GM19025 (cell line): ENCODE results near the gene SERPINA6.
"Not testable (repeated sequence)": the region's sequence is repeated elsewhere in the genome, so short reads cannot be mapped to it uniquely, and the experiment has no call there.

Source experiments
- ATAC-seq: cut with Tn5 transposase; IDR thresholded peaks from one replicate; pipeline ENCODE4 v1.9.1; 2021; ENCODE audit warnings: mild to moderate bottlenecking, low read depth, moderate library complexity; ENCODE audit not compliant: unreplicated experiment

The SERPINA6 gene, protein sequence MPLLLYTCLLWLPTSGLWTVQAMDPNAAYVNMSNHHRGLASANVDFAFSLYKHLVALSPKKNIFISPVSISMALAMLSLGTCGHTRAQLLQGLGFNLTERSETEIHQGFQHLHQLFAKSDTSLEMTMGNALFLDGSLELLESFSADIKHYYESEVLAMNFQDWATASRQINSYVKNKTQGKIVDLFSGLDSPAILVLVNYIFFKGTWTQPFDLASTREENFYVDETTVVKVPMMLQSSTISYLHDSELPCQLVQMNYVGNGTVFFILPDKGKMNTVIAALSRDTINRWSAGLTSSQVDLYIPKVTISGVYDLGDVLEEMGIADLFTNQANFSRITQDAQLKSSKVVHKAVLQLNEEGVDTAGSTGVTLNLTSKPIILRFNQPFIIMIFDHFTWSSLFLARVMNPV

DNA sequence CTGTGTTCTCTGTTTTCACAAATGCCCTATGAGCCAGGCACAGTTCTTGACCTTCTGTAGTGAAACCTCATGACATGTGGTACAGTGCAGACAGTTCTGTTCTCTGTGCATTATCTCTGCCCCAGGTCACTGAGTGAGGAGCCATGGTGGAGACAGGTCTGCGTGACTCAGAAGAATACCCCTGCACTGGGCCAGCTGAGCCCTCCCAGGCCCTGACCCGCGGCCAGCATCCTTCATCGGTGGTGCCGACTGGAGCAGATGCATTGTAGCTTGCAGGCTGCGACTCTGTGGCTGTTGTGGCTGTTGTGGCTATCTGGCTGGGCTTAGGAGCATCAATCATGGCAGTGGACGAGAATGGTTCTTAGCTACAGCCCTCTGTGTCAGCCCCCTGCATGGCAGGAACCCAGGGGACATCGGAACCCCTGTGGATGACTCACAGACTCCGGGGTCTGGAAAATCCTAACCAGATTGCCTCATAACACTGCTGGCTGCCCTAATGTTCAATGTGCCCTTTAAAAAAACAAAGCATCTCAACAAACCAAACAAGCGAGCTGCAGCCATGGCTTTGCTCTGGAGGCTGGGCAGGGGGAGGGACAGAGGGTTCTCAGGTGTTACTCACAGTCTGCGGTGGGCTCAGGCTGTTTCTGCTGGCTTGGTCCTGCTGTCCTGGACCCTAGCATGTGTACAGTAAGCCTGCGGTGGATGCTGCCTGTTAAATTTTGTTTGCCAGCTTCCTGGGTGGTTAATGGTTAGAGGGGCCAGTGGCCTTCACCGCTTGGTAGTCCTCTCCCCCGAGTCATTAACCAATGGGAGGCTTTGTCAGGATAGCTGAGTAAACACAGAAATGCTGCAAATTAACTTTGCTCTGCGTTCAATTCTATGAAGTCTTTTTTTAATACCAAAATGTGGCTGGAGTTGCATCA, at the start of gene SERPINA6:
SERPINA6 (minus strand) TSS at position 689 of the 923 bp plus-strand sequence. CDS start 8,688 bp downstream, outside the sequence.
- ATAC-seq: no peak

DNA sequence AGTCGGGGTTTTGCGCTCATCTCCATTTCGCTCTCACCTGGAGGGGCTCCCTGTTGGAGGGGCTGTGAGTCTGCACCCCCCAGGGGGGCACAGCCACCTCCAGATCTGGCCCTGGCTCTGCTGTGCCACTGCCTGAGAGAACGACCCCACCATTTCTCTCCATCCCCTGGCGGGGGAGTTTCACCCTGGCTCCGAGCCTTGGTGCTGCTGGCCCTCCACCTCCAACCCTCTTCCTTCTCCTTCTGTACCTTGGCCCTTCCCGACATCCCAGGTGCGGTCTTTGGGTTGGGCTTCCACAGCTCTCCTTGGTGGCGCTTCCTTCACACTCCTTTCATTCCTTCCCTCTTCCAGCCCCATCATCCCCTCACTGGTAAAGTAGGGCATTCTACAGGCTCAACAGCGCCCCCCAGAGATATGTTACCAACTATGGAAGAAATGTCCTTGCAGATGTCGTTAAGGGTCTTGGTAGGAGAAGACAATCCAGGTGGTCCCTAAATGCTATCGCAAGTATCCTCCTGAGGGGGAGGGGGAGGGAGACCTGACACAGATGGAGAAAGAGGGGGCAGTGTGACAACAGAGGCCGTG, 49.0 kb upstream of the SERPINA6 start:
- ATAC-seq: no peak

DNA sequence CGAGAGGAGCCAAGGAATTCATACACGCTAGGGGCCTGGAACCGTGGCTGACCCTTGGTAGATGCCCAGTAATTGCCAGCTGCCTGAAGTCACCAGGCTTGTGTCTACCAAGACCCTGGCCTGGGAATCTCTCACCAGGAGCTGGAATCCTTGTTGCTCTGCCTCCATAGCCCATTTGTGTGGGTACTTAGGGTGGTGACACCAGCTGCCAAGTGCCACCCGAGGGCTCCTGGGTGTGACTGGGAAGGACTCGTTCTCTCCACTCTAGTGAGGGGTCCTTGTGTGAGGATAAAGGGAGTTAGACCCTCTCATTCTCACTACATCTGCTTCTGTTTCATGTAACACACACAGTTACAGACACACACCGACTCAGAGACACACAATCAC, 47.4 kb upstream of the SERPINA6 start:
- ATAC-seq: no peak

DNA sequence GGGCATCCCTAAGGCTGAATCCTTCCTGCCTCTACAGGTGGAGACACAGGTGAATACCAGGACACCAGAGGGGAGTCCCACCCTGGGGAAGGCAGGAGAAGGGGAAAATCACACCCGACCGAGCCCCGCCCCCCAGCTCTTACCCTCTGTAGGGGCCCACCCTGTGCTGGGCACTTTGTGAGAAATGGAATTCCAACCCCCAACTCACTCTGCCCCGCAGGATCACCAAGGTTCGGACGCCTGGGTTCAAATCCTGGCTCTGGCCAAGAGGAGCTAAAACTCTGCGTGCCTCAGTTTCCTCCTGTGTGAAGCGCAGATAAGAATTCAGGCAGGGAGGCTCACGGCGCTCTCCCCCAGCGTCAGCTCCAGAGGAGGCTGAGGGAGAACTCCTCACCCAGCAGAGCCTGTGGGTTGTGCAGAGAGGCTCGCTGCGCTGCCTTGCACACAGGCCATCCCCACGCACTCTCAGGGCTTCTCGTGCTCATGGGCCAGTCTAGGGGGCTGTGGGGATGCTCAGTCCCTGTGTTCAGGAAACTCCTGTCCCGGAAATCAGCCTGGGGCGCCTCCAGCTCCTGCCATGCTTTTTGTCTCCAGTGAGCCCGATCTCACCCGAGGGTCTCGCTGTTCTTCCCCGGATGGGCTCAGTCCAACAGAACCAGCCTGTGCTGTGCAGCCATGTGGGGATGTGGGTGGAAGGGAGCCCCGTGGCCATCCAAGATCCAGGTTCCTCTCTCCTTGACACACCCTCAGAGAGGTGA, 46.8 kb upstream of the SERPINA6 start:
- ATAC-seq: not testable (repeated sequence)

DNA sequence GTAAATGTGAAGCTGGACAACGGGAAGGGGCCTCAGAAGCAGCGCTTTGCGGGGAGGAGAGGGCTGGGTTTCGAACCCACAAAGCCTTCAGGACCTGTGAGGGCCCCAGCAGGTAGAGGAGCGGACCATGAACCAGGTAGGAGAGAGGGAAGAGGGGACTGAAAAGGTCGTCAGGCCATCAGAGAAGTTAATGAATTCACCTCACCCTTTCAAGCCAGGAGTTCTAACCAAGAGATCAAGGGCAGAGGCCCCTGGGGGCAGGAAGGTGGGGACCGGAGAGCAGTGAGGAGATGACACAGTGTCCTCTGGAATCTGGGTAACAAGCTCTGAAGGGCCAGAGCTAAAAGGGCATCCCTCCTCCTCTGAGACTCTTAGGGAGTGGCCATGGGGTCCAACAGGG, 45.8 kb upstream of the SERPINA6 start:
- no peak for ATAC-seq

DNA sequence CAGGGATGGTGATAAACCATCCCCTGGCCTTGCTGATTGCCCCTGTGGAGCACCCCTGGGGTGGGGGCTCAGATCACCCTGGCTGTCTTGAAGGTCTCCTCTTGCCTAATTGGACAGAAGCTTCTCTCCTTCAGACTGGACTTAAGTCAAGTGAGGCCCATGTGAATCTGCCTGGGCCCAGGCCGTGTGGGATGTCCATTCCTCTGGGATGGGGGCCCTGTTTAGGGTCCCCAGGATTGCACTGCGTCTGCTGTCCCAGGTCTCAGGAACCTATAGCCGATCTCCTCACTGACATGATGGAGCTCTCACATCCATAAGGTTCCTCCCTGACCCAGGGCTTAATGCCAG, 45.1 kb upstream of the SERPINA6 start:
- ATAC-seq: no peak

DNA sequence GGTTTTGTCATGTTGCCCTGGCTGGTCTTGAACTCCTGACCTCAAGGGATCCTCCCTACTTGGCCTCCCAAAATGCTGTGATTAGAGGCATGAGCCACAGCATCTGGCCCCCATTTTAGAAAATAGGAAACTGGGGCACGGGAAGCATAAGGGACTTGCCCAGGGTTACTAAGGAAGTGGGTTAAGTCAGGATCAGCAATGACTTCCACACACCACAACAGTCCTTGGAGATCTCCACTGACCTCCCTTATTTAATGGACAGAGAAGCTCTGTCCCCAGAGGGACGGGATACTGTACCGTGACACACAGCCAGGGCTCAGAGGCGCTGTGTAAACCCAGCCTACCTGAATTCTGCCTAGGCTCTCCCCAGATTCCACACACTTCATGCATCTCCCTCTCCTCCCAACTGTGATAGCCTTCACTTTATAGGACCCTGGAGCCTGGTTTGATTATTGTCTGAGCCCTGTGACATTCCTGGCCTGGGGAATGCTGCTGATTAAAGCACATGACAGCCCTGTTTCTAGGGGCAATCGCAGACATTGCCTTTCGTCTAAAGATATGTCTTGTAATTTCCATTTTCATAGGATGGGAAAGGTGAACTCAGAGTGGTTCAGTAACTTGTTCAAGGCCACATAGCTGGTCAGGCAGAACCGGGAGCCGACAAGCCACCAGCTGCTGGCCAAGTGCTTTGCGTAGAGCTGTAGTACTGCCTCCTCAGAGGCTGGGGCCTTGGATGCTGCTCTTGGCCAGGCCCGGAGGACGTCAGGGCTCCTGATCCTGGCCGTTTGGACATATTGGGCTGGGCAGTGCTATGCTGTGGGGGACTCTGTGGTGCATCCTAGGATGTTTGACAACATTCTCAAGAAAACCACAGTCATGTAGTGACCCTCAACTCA, 44.5 kb upstream of the SERPINA6 start:
- no peak for ATAC-seq

DNA sequence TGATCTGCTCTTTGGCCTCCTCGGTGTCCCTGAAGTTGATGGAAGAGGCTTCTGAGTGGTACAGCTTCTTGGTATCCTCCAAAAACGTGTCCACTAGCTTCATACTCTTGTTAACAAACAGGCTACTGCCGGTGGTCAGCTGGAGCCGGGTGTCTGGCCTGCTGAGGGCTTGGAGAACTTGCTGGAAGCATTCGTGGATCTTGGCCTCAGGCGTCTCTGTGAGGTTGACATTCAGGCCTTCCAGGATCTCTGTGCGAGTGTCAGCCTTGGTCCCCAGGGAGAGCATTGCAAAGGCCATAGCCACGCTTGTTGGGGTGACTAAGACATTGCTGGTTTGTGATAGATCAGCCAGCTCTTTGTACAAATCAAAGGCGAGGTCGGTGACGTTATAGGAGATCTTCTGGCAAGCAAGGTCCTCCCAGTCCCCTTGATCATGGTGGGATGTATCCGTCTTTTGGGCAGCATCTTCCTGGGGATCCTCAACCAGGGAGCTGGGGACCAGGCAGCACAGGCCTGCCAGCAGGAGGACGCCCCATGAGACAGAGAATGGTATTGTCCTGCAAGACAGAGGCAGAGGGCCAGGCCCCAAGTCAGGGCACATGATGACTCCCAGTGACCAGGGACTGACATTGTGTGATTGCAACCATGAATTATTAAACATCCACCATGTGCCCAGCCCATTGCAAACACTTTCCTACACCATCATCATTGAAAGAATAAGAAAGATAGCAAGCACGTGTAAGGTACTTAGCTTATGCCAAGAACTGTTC, 43.2 kb upstream of the SERPINA6 start, which contains the start of gene SERPINA2:
SERPINA2 (minus strand) TSS at position 553 of the 770 bp plus-strand sequence.
- no peak for ATAC-seq

DNA sequence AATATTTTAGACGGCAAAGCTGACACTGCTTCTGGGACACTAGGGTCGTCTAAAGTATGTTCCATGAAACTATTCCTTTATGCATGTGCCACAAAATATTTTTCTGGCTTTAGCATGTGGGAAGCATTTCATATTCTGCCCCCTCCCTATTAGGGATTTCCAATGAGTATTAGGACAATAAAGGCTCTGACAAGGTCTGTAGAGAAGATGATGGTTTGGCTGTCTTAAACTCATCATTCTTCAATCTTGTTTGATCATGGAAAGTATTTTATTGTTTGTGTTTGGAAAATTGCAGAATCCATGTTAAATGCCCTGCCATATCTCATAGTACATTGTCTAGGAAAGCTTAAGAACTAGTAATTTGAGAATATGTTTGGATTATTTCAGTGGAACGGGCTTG, 42.5 kb upstream of the SERPINA6 start:
- no peak for ATAC-seq

DNA sequence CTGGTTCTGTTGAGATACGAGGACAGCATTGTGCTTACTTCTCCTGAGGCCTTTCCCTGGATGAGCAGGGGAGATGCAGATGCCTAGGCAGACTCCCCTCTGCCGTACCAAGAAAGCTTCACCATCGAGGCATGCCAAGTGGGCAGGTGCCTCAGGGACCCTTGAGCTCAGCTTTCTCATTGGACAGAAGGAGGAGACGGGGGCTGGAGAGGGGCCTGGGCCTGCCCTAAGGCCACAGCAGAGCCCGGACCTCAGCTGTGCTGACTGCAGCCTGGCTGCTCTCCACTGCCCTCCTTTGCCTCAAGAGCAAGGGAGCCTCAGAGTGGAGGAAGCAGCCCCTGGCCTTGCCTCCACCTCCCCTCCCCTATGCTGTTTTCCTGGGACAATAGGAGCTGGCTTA, 41.8 kb upstream of the SERPINA6 start:
- ATAC-seq: no peak

DNA sequence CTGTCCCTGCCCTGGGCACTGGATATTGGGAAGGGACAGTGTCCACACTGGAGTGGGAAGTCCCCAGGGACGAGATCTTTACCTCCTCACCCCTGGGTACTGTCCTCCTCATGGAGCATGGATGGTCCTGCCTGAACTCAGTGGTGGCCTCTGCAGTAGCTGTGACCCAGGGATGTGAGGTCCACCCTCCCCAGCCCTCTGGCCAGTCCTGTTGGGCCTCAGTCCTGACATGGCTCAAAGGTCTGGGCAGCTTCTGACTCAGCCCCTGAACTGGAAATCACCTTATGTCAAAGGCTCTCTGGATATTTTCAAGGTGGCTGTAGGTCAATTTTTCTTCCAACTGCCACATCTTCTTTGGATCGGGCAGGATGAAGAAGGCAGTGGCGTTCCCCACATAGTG, 40.9 kb upstream of the SERPINA6 start:
- ATAC-seq: no peak

DNA sequence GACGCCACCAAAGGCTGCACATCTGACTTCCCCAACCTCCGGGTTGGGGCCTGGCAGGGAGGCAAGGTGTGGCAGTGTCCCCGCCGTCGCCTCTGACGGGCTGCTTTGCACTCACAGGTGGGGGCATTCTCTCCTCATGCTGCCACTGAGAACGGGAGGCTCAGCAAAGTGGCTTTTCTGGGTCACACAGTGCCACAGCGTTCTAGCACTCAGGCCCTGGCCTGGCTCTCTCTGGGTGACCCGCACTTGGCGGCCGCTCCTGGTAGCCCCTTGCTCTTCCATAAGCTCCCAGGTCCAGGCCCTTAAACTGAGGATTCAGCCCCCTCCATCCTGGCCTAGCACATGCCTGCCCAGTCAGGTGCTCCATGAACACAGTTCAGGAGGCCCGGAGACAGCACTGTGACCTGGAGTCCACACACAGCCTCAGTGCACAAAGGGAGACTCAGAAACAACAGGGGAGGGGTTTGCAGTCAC, 40.1 kb upstream of the SERPINA6 start:
- ATAC-seq: no peak

DNA sequence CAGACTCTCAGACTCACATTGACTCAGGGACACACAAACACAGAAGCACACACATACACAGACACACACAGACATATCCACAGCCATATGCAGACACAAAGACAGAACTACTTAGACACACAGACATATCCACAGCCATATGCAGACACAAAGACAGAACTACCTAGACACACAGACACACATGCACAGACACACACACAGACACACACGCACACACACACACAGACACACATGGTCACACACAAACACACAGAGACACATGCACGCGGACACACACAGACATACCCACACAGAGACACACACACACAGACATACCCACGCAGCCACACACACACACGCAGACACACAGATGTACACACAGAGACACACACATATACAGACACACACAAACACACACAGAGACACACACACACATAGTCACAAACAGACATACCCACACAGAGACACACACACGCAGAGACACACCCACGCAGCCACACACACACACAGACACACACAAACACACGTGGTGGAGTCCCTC, 39.5 kb upstream of the SERPINA6 start:
- ATAC-seq: no peak

DNA sequence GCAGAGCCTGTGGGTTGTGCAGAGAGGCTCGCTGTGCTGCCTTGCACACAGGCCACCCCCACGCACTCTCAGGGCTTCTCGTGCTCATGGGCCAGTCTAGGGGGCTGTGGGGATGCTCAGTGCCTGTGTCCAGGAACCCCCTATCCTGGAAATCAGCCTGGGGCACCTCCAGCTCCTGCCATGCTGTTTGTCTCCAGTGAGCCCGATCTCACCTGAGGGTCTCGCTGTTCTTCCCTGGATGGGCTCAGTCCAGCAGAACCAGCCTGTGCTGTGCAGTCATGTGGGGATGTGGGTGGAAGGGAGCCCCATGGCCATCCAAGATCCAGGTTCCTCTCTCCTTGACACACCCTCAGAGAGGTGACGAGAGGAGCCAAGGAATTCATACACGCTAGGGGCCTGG, 38.5 kb upstream of the SERPINA6 start:
- no peak for ATAC-seq

DNA sequence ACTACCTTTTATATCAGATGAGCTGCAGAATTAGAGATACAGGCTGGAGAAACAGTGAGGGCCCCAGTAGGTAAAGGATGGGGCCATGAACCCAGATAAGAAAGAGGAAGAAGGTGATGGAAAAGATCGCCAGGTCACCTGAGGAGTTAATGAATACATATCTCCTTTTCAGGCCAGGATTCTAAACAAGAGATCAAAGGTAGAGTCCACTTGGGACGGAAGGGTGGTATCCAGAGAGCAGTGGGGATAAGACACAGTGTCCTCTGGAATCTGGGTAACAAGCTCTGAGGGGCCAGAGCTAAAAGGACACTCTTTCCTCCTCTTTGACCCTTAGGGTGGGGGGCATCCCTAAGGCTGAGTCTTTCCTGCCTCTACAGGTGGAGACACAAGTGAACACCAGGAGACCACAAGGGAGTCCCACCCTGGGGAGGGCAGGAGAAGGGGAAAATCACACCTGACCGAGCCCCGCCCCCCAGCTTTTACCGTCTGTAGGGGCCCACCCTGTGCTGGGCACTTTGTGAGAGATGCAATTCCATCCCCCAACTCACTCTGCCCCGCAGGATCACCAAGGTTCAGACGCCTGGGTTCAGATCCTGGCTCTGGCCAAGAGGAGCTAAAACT, 37.9 kb upstream of the SERPINA6 start:
- ATAC-seq: no peak

DNA sequence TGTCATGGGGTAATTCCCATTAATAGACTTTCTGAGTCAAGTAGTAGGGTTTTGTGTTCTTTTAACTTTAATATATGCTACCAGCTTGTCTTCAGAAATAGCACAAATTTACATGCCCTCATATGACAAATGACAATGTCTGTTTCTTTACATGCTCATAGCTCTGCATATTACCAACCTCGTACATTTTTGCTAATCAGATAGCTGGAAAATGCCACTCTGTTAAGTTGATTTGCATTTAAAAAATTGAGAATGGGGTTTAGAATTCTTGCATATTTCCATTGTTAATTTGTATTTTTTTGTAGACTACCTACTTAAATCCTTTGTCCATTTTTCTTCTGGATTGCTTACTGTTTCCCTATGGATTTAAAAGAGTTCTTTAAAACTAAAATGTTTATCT, 34.0 kb upstream of the SERPINA6 start:
- no peak for ATAC-seq

DNA sequence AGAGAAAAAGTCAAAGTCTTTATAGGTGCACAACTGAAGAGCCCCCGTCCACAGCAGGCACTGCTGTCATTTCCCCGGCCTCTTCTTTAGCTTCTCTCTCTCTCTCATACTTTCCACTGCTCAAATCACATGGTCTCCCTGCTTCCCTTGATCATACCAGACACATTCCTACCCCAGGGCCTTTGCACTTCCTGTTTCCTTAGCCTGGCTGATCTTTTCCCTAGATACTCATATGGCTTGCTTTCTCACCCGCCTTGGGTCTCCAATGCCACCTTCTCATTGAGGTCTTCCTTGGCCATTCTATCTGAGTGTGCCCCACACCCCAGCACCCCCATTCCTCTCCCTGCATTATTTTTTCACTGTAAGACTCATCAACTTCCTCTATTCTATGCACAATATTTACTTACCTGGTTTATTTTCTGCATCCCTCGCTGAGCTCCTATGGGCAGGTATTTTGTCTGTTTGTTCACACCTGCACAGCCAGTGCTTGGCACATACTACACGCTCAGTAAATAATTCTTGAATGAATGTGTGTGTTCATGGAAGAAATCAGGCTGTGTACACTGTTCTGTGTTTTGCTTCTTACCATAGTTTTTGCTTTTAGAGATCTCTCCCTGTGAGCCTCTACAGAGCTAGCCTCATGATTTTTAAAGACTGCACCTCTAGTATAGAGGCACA, 33.4 kb upstream of the SERPINA6 start:
- no peak for ATAC-seq
